GM18502 (cell line): Measurements from ENCODE around the gene MRPL24.
"Not testable (repeated sequence)": the region's sequence is repeated elsewhere in the genome, so short reads cannot be mapped to it uniquely, and the experiment has no call there.

ENCODE experiments used
- ATAC-seq: cut with Tn5 transposase; IDR thresholded peaks from one replicate; pipeline ENCODE4 v1.9.1; 2021; ENCODE audit warnings: mild to moderate bottlenecking; ENCODE audit not compliant: unreplicated experiment, poor library complexity

Gene MRPL24

GRCh38 chr1:156760796-156761104, 19.9 kb upstream of the MRPL24 start:
- ATAC-seq: no peak

GRCh38 chr1:156760092-156760795, 19.4 kb upstream of the MRPL24 start:
- ATAC-seq: no peak

DNA sequence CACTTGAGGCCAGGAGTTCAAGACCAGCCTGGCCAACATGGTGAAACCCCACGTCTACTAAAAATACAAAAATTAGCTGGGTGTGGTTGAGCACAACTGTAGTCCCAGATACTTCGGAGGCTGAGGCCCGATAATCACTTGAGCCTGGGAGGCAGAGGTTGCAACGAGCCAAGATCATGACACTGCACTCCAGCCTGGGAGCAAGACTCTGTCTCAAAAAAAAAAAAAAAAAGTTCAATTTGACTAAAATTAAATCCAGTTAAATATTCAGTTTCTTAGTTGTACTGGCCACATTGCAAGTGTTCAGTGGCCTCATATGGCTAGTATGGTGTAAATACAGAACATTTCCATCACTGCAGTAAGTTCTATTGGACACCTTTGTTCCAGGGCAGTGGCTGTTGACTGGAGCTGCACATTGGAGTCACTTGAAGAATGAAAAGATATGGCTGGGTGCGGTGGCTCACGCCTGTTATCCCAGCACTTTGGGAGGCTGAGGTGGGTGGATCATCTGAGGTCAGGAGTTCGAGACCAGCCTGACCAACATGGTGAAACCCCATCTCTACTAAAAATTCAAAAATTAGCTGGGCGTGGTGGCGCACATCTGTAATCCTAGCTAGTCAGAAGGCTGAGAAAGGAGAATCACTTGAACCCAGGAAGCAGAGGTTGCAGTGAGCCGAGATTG, 16.8 kb upstream of the MRPL24 start:
- ATAC-seq: not testable (repeated sequence)

- ATAC-seq: no peak
These were observed 15.5 kb upstream of the MRPL24 start for GRCh38 chr1:156756355-156756754.

DNA sequence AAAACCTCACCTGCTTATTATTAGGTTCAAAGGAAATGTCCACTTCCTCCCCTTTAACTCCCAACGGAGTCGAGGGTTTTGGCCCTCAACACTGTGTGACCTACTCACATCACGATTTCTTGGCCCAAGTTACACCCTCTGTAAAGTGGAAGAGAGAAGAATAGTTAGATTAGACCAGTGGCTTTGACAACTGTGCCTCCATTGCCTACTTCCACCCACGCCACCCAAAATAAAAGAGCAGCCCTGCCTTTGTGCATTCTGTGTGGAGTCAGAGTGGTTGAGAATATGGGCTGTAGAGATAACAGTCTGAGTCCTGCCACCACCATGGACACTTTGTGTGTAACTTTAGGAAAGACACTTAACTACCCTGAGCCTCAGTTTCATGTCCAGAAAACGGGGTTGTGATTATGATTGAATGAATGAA, 14.7 kb upstream of the MRPL24 start:
- no peak for ATAC-seq

DNA sequence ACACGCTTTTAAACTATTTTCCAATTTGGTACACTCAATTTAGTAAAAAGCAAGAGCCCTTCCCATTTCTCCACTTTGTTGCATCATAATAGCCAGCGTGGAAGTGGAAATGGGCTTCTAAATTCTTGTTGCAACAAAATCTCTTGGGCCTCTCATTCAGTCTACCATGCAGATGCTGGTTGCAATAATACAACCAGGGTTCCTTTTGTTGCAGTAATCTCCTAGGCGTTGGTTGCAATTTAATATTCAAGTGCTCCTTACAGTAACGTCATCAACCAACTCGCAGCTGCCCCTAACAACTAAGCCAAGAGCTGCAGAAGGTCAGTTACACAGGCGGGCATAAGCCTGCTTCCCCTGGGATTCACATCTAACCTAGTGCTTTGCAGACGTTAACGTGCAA, 13.3 kb upstream of the MRPL24 start:
- ATAC-seq: no peak

- no peak for ATAC-seq
These were observed 12.1 kb upstream of the MRPL24 start for GRCh38 chr1:156752843-156753482.

GRCh38 chr1:156751757-156752481, 11.0 kb upstream of the MRPL24 start:
- peak; percentile 66 for ATAC-seq

- peak; percentile 23 for ATAC-seq
These were observed 10.5 kb upstream of the MRPL24 start, which contains the start of gene HDGF for GRCh38 chr1:156751451-156751756. Gene HDGF (minus strand): TSS chr1:156751675. CDS start chr1:156751429, 246 bp downstream.

- peak; percentile 23 for ATAC-seq
These were observed 10.0 kb upstream of the MRPL24 start for GRCh38 chr1:156750711-156751450.

DNA sequence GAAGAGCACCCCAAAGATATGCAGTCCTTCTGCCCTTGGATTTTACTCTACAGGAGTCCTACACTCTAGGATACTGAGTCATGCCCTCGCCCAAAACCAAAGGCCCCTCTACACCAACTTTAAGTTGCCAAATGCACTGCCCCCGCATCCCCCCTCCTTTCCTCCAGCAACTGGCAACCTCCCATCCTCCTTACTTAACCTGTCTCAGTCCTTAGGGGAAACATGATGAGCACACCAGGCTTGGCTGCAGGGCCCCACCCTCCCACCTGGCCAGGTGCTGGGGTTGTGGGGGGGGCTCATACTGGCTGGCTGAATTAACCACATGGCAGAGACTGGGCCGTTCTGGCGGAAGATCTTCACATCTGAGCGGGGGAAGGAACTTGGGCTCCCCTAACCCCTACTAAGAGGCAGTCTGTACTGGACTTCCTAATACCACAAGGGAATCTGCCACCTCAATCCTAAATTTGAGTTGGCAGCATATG, 9.3 kb upstream of the MRPL24 start:
- ATAC-seq: no peak

DNA sequence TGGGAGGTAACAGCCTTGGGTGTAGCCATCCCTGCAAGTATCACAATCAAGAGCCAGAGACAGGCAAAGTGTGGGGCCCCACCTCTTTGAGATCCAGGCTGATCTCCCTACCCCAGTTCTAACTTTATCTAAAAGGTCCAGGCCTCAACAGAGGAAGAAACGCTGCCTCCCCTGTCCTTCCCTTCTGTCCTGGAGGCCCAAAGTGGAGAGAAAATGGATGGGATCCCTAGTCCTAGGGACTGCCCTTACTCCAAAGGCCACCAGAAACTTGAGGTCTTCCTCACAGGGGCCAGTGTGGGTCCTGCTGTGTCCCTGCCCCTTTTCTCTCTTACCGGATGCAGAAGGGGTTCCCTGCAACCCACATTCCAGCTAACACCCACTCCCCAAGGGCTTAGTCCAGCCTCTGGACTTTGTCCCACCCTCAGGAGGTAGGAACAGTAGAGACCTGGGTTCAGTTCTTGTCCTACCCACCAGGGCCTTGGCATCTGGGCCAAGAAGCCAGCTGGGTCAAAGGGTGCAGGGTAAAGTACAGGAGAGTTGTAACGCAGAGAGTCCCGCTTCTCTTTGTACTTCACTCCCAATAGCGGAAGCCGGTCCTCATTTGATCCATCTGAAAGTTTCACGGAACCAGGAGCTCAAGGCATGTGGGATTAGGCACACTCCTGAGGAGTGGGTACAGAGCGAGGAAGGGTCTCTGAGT, 8.7 kb upstream of the MRPL24 start:
- ATAC-seq: no peak

DNA sequence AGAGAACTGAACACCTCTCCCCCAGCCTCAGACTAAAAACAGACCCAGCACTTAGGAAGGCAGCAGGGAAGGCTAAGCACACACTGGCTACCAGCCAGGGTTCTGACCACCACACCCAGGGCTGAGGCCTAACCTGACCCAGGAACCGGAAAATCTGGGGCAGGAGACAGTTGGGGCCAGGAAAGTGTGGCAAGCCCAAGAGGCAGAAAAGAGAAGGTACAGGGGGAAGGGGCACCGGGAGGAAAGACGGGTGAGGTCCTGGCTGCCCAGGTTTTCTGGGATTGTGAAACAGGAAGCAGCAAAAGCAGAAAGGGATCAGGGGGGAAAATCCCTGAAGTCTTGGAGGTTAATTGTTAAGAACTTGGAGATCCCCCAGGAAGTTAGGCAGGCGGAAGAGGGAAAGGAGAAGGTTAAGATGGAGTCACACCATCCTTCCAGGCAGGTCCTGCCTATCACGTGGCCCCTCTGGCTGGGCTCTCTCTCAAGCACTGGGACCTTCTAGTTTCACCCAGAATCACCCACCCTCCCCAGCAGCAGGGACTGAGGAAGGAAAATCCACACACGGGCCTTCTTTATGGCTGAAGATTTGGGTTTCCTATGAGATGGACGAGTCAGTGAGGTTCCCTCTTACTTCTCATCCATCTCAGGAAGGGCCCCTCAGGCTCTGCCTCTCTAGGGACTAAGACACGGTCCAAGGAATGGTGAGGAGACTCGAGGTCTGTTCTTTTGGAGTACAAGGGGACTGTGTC, 8.0 kb upstream of the MRPL24 start:
- no peak for ATAC-seq

GRCh38 chr1:156747742-156748669, 7.1 kb upstream of the MRPL24 start:
- ATAC-seq: no peak

GRCh38 chr1:156746728-156747631, 6.1 kb upstream of the MRPL24 start:
- ATAC-seq: no peak

DNA sequence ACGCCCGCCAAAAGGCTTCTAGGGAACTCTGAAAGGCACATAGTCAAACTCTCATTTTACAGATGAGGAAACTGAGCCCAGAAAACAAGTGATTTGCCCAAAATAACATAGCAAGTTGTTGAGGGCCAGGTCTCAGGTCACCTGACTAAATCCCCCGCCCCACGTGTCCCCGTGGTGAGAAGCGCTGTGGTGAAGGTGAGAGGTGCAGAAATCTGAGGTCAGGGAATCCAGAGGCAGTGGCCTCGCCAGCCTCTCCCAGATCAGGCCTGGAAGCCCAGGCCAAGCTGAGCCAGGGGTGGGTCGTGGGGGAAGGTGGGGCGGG, 5.5 kb upstream of the MRPL24 start:
- ATAC-seq: no peak

GRCh38 chr1:156745881-156746280, 5.0 kb upstream of the MRPL24 start:
- ATAC-seq: no peak
